ENCODE data around the gene SLC38A7. TPM values are rescaled to one million over a fixed set of nuclear protein-coding genes. Genes with fewer than 3 reads are reported as not detected.
"Not testable (repeated sequence)": the region's sequence is repeated elsewhere in the genome, so short reads cannot be mapped to it uniquely, and the experiment has no call there.

The SLC38A7 gene
- total RNA-seq, 1 donor from 2014 or later = 9.4 TPM

GRCh38 chr16:58717994-58718393, 33.4 kb upstream of the SLC38A7 start:
- H3K27me3 ChIP-seq (ENCODE audit: control insufficient read depth in 3 of 3, insufficient read depth in 3 of 3, low read length in 3 of 3) = no peaks in the 10 kb centered on the region
- no peak overlapping the region for H3K9ac ChIP-seq (ENCODE audit: low read depth in 1 of 3, low read length in 3 of 3)
- H3K9me3 ChIP-seq (ENCODE audit: control insufficient read depth in 3 of 3, low read length in 3 of 3) = no peaks in the 10 kb centered on the region
- no peaks in the 10 kb centered on the region for H3K4me1 ChIP-seq (ENCODE audit: control insufficient read depth in 3 of 3, insufficient read depth in 3 of 3, low read length in 3 of 3)
- H3K36me3 ChIP-seq (ENCODE audit: control insufficient read depth in 3 of 3, insufficient read depth in 3 of 3, low read length in 3 of 3) = peaks cover 57 to 65% (median 63%) of the 10 kb centered on the region in 3 donors
- H3K4me3 ChIP-seq (ENCODE audit: low read length in 3 of 3) = no peak overlapping the region
- no peak overlapping the region for H3K27ac ChIP-seq (ENCODE audit: low read depth, low read length)

GRCh38 chr16:58716468-58716867, 31.9 kb upstream of the SLC38A7 start:
- Histone ChIP-seq H3K4me3 (ENCODE audit: low read length in 3 of 3) (no peak overlapping the region), H3K9ac (ENCODE audit: low read depth in 1 of 3, low read length in 3 of 3) (no peak overlapping the region), H3K36me3 (ENCODE audit: control insufficient read depth in 3 of 3, insufficient read depth in 3 of 3, low read length in 3 of 3) (peaks cover 57 to 68% (median 65%) of the 10 kb centered on the region in 3 donors), H3K9me3 (ENCODE audit: control insufficient read depth in 3 of 3, low read length in 3 of 3) (no peaks in the 10 kb centered on the region), H3K27me3 (ENCODE audit: control insufficient read depth in 3 of 3, insufficient read depth in 3 of 3, low read length in 3 of 3) (no peaks in the 10 kb centered on the region), H3K27ac (ENCODE audit: low read depth, low read length) (no peak overlapping the region), H3K4me1 (ENCODE audit: control insufficient read depth in 3 of 3, insufficient read depth in 3 of 3, low read length in 3 of 3) (no peaks in the 10 kb centered on the region)

DNA sequence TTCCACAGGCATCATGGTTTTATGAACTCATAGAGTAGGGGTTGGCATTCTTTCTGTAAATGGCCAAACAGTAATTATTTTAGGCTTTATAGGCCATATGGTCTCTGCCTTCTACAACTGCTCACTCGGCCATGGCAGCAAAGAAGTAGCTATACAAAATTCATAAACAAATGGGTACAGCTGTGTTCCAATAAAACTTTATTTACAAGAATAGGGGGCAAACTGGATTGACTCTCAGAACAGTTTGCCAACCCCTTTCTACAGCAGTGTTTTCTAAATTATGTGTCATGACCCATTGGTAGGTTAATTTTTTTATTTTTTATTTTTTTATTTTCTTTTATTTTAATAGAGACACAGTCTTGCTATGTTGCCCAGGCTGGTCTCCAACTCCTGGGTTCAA, 29.2 kb upstream of the SLC38A7 start:
- Histone ChIP-seq H3K4me3 (ENCODE audit: low read length in 3 of 3) (no peak overlapping the region), H3K9me3 (ENCODE audit: control insufficient read depth in 3 of 3, low read length in 3 of 3) (no peaks in the 10 kb centered on the region), H3K9ac (ENCODE audit: low read depth in 1 of 3, low read length in 3 of 3) (no peak overlapping the region), H3K27ac (ENCODE audit: low read depth, low read length) (no peak overlapping the region), H3K4me1 (ENCODE audit: control insufficient read depth in 3 of 3, insufficient read depth in 3 of 3, low read length in 3 of 3) (no peaks in the 10 kb centered on the region), H3K27me3 (ENCODE audit: control insufficient read depth in 3 of 3, insufficient read depth in 3 of 3, low read length in 3 of 3) (no peaks in the 10 kb centered on the region), H3K36me3 (ENCODE audit: control insufficient read depth in 3 of 3, insufficient read depth in 3 of 3, low read length in 3 of 3) (peaks cover 45 to 66% (median 58%) of the 10 kb centered on the region in 3 donors)

GRCh38 chr16:58709333-58709732, 24.8 kb upstream of the SLC38A7 start:
- no peaks in the 10 kb centered on the region for H3K9me3 ChIP-seq (ENCODE audit: control insufficient read depth in 3 of 3, low read length in 3 of 3)
- peaks cover 34 to 58% (median 50%) of the 10 kb centered on the region in 3 donors for H3K36me3 ChIP-seq (ENCODE audit: control insufficient read depth in 3 of 3, insufficient read depth in 3 of 3, low read length in 3 of 3)
- H3K27ac ChIP-seq (ENCODE audit: low read depth, low read length) = no peak overlapping the region
- no peak overlapping the region for H3K4me3 ChIP-seq (ENCODE audit: low read length in 3 of 3)
- peaks cover 7 to 10% (median 7%) of the 10 kb centered on the region in 3 donors for H3K4me1 ChIP-seq (ENCODE audit: control insufficient read depth in 3 of 3, insufficient read depth in 3 of 3, low read length in 3 of 3)
- no peak overlapping the region for H3K9ac ChIP-seq (ENCODE audit: low read depth in 1 of 3, low read length in 3 of 3)
- H3K27me3 ChIP-seq (ENCODE audit: control insufficient read depth in 3 of 3, insufficient read depth in 3 of 3, low read length in 3 of 3) = no peaks in the 10 kb centered on the region

DNA sequence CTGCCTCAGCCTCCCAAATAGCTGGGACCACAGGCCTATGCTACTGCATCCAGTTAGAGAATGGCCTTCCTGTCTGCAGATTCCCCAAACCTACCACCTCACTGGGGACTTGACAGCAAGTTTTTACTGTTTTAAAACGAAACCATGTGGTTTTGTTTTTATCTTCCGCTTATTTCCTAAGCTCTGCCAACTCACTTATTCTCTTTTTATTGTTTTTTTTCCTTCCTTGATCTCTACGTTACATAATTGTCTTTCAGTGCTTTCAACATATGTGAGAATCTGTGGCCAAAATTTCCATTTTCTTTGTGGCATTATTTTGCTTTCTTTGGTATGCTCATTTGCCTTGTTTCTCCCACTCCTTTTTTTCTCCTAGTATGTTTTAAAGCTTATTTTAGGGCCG, 14.6 kb upstream of the SLC38A7 start:
- Histone ChIP-seq H3K27ac (ENCODE audit: low read depth, low read length) (no peak overlapping the region), H3K9me3 (ENCODE audit: control insufficient read depth in 3 of 3, low read length in 3 of 3) (no peaks in the 10 kb centered on the region), H3K9ac (ENCODE audit: low read depth in 1 of 3, low read length in 3 of 3) (no peak overlapping the region), H3K4me1 (ENCODE audit: control insufficient read depth in 3 of 3, insufficient read depth in 3 of 3, low read length in 3 of 3) (no peaks in the 10 kb centered on the region), H3K4me3 (ENCODE audit: low read length in 3 of 3) (no peak overlapping the region), H3K27me3 (ENCODE audit: control insufficient read depth in 3 of 3, insufficient read depth in 3 of 3, low read length in 3 of 3) (no peaks in the 10 kb centered on the region), H3K36me3 (ENCODE audit: control insufficient read depth in 3 of 3, insufficient read depth in 3 of 3, low read length in 3 of 3) (no peaks in the 10 kb centered on the region)

DNA sequence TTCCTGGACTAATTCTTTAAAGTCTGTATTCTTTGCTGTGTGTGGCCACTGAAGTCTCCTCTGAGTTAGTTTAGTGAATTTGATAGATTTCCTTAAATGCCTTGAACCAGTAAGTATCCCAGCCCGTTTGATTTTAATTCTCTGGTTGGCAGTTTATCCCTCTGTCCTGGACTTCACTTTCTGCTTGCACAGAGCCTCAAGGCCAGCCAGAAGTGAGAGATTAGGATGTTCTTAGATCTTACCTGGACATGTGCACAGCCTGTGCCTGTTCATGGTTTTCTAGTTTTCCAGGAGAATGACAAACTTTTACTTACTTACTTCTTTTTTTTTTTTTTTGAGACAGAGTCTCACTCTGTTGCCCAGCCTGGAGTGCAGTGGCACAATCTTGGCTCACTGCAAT, 10.8 kb upstream of the SLC38A7 start:
- H3K36me3 ChIP-seq (ENCODE audit: control insufficient read depth in 3 of 3, insufficient read depth in 3 of 3, low read length in 3 of 3) = no peaks in the 10 kb centered on the region
- no peak overlapping the region for H3K4me3 ChIP-seq (ENCODE audit: low read length in 3 of 3)
- H3K4me1 ChIP-seq (ENCODE audit: control insufficient read depth in 3 of 3, insufficient read depth in 3 of 3, low read length in 3 of 3) = no peaks in the 10 kb centered on the region
- H3K9me3 ChIP-seq (ENCODE audit: control insufficient read depth in 3 of 3, low read length in 3 of 3) = no peaks in the 10 kb centered on the region
- H3K27ac ChIP-seq (ENCODE audit: low read depth, low read length) = no peak overlapping the region
- H3K9ac ChIP-seq (ENCODE audit: low read depth in 1 of 3, low read length in 3 of 3) = no peak overlapping the region
- no peaks in the 10 kb centered on the region for H3K27me3 ChIP-seq (ENCODE audit: control insufficient read depth in 3 of 3, insufficient read depth in 3 of 3, low read length in 3 of 3)

DNA sequence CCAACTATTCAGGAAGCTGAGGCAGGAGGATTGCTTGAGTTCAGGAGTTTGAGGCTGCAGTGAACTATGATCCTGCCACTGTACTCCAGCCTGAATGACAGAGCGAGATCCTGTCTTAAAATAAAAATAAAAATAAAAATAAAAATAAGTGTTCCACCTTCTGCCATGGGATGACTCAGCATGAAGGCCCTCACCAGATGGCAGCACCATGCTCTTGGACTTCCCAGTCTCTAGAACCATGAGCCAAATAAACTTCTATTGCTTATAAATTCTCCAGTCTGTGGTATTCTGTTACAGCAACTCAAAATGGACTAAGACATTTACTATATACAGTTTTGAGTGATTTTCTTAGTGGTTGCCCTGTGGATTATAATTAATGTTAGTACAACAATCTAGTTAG, 7.9 kb upstream of the SLC38A7 start:
- H3K27me3 ChIP-seq (ENCODE audit: control insufficient read depth in 3 of 3, insufficient read depth in 3 of 3, low read length in 3 of 3) = no peaks in the 10 kb centered on the region
- H3K27ac ChIP-seq (ENCODE audit: low read depth, low read length) = no peak overlapping the region
- no peaks in the 10 kb centered on the region for H3K9me3 ChIP-seq (ENCODE audit: control insufficient read depth in 3 of 3, low read length in 3 of 3)
- H3K9ac ChIP-seq (ENCODE audit: low read depth in 1 of 3, low read length in 3 of 3) = no peak overlapping the region
- no peak overlapping the region for H3K4me3 ChIP-seq (ENCODE audit: low read length in 3 of 3)
- no peaks in the 10 kb centered on the region for H3K4me1 ChIP-seq (ENCODE audit: control insufficient read depth in 3 of 3, insufficient read depth in 3 of 3, low read length in 3 of 3)
- no peaks in the 10 kb centered on the region for H3K36me3 ChIP-seq (ENCODE audit: control insufficient read depth in 3 of 3, insufficient read depth in 3 of 3, low read length in 3 of 3)

- not testable (repeated sequence) for H3K36me3 ChIP-seq (ENCODE audit: control insufficient read depth in 3 of 3, insufficient read depth in 3 of 3, low read length in 3 of 3); H3K9ac ChIP-seq (ENCODE audit: low read depth in 1 of 3, low read length in 3 of 3); H3K27me3 ChIP-seq (ENCODE audit: control insufficient read depth in 3 of 3, insufficient read depth in 3 of 3, low read length in 3 of 3); H3K9me3 ChIP-seq (ENCODE audit: control insufficient read depth in 3 of 3, low read length in 3 of 3); H3K4me3 ChIP-seq (ENCODE audit: low read length in 3 of 3); H3K27ac ChIP-seq (ENCODE audit: low read depth, low read length)
- peaks cover 17 to 21% (median 18%) of the 10 kb centered on the region in 3 donors for H3K4me1 ChIP-seq (ENCODE audit: control insufficient read depth in 3 of 3, insufficient read depth in 3 of 3, low read length in 3 of 3)
Observed at GRCh38 chr16:58686985-58687706, 2.6 kb upstream of the SLC38A7 start.

DNA sequence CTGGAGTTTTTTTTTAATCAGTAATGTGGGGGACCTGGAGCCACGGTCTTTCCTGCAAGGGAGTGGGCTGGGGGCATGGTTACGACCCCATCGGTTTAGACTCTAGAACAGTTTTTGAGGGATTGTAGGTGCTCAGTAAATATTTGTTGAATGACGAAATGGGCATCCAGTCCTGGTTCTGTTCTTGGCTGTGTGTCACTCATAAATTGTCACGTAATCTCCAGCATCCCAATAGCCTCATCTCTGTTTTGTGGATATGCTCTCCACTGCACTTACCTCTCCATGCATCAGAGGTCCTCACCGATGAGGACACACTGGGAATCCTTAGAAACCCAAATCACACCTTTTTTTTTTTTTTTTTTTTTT, 497 bp upstream of the SLC38A7 start:
- no peaks in the 10 kb centered on the region for H3K9me3 ChIP-seq (ENCODE audit: control insufficient read depth in 3 of 3, low read length in 3 of 3)
- H3K4me1 ChIP-seq (ENCODE audit: control insufficient read depth in 3 of 3, insufficient read depth in 3 of 3, low read length in 3 of 3) = peaks cover 17 to 23% (median 18%) of the 10 kb centered on the region in 3 donors
- peak overlapping the region; percentile 86 for H3K27ac ChIP-seq (ENCODE audit: low read depth, low read length)
- peak overlapping the region; percentile 92 to 99 (median 98) for H3K9ac ChIP-seq (ENCODE audit: low read depth in 1 of 3, low read length in 3 of 3)
- H3K27me3 ChIP-seq (ENCODE audit: control insufficient read depth in 3 of 3, insufficient read depth in 3 of 3, low read length in 3 of 3) = no peaks in the 10 kb centered on the region
- peaks cover 7 to 10% (median 9%) of the 10 kb centered on the region in 3 donors for H3K36me3 ChIP-seq (ENCODE audit: control insufficient read depth in 3 of 3, insufficient read depth in 3 of 3, low read length in 3 of 3)
- H3K4me3 ChIP-seq (ENCODE audit: low read length in 3 of 3) = peak overlapping the region; percentile 92 to 97 (median 95)

DNA sequence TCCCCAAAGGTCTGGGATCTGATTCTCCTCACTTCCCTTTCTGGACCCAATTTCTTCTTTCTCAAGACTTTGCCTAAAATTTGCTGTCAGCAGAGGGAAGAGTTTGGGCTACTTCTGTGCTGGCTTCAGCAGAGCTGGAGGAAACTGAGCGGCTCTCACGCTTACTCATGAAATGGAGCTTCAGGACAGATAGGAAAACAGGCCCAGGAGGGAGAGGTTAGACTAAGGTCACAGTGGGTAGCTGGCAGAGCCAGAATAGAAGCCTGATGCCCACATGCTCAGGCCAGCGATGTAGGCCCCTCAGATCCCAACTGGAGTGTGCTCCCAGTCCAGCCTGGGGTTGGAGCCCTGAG, 593 bp downstream of the SLC38A7 start:
- H3K9me3 ChIP-seq (ENCODE audit: control insufficient read depth in 3 of 3, low read length in 3 of 3) = no peaks in the 10 kb centered on the region
- H3K4me3 ChIP-seq (ENCODE audit: low read length in 3 of 3) = peak overlapping the region; percentile 92 to 97 (median 95)
- H3K27me3 ChIP-seq (ENCODE audit: control insufficient read depth in 3 of 3, insufficient read depth in 3 of 3, low read length in 3 of 3) = no peaks in the 10 kb centered on the region
- H3K36me3 ChIP-seq (ENCODE audit: control insufficient read depth in 3 of 3, insufficient read depth in 3 of 3, low read length in 3 of 3) = peaks cover 15 to 18% (median 17%) of the 10 kb centered on the region in 3 donors
- H3K9ac ChIP-seq (ENCODE audit: low read depth in 1 of 3, low read length in 3 of 3) = peak overlapping the region; percentile 92 to 99 (median 98)
- peaks cover 17 to 23% (median 18%) of the 10 kb centered on the region in 3 donors for H3K4me1 ChIP-seq (ENCODE audit: control insufficient read depth in 3 of 3, insufficient read depth in 3 of 3, low read length in 3 of 3)
- H3K27ac ChIP-seq (ENCODE audit: low read depth, low read length) = peak overlapping the region; percentile 86
